Nephron progenitor cell (in vitro differentiated cells): Measurements from ENCODE around the gene DAPK1.

Experiments
- DNase-seq: peaks from one replicate; pipeline ENCODE4 v3.0.0; 2021
- H3K27ac Mint-ChIP-seq: 2 replicates; pipeline ENCODE4 v1.8.0; 2021; ENCODE audit warnings: mild to moderate bottlenecking, moderate library complexity, mixed read lengths
- H3K27me3 Mint-ChIP-seq: 2 replicates; pipeline ENCODE4 v1.8.0; 2021; ENCODE audit warnings: mild to moderate bottlenecking, low read depth, mixed read lengths; ENCODE audit not compliant: poor library complexity
- H3K36me3 Mint-ChIP-seq: 2 replicates; pipeline ENCODE4 v1.8.0; 2021; ENCODE audit warnings: low read depth, mixed read lengths
- H3K4me1 Mint-ChIP-seq: 2 replicates; pipeline ENCODE4 v1.8.0; 2021; ENCODE audit warnings: mixed read lengths
- H3K4me3 Mint-ChIP-seq: 2 replicates; pipeline ENCODE4 v1.8.0; 2021; ENCODE audit warnings: mild to moderate bottlenecking, moderate library complexity, mixed read lengths
- H3K9me3 Mint-ChIP-seq: 2 replicates; pipeline ENCODE4 v1.8.0; 2021; ENCODE audit warnings: mild to moderate bottlenecking, moderate library complexity, mixed read lengths
- CTCF ChIP-seq: fragments of 200-600 bp; sonication (generic); IDR thresholded peaks from 2 replicates; pipeline ENCODE4 v1.5.0; 2021; ENCODE audit warnings: antibody characterized with exemption

The DAPK1 gene

DNA sequence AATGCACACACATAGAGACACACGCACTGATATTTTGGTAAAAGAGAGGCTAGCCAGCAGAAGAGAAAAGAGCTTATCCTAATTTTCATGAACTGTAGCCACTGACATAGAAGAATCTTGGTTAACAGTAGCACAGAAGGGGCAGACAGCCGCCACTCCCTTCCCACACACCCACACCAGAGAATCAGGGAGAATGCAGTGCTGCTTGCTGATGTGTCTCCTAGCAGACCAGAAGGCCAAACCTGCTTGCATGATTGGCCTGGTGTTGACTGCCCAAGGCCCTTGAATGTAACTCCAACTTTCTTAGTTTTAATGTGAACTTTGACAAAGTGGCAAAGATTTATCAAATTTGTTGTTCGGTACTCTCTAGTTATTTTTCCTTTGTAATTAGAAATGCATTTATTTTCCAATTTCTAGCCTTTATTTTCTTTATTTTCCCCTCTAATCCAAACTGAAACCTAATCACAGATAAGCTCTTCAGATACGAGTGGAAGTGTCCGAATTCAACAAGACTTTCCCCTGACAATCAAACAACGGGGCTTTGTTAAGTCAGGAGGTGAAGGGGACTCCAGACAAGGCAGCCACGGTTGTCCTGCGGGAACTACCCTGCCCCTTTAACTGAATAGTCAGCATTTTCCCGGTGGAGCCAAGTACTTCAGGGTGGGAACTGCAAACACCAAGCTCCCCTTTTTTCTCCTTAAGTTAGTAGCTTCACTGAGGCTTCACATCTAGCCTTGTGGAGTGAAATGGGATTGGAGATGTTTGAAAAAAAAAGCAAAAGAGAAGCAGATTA is 146.3 kb downstream of the DAPK1 start:
- no peak overlapping the region for H3K4me3 Mint-ChIP-seq
- H3K9me3 Mint-ChIP-seq, result no peaks in the 10 kb centered on the region
- H3K36me3 Mint-ChIP-seq, result peaks cover 51% of the 10 kb centered on the region
- no peak for TF ChIP-seq CTCF
- peak overlapping the region; percentile 4 for H3K27ac Mint-ChIP-seq
- no peak for DNase-seq
- H3K27me3 Mint-ChIP-seq, result no peaks in the 10 kb centered on the region
- peaks cover 17% of the 10 kb centered on the region for H3K4me1 Mint-ChIP-seq

- H3K36me3 Mint-ChIP-seq, result peaks cover 46% of the 10 kb centered on the region
- peaks cover 17% of the 10 kb centered on the region for H3K4me1 Mint-ChIP-seq
- H3K27ac Mint-ChIP-seq, result no peak overlapping the region
- H3K9me3 Mint-ChIP-seq, result no peaks in the 10 kb centered on the region
- no peak overlapping the region for H3K4me3 Mint-ChIP-seq
- H3K27me3 Mint-ChIP-seq, result no peaks in the 10 kb centered on the region
- no peak for DNase-seq
- TF ChIP-seq CTCF, result no peak
Measured at GRCh38 chr9:87644659-87645058, 147.0 kb downstream of the DAPK1 start.

DNA sequence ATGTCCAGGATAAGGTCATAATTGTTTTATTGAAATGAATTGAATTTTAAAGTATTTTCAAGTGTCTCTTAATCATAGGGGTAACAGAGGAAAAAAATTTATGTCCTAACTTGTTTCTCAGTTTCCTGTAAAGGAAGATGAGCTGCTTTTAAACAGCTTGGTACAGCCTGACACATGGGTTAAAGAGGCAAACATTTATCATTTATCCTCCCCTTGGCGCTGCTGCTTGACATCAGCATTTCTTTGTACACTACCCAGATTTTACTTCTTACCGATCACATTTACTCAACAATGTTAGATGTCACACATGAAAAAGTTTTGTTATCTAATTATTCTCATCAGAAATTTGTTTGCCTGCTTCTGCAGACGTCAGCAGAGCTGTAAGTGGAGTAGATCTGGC is 148.9 kb downstream of the DAPK1 start:
- Mint-ChIP-seq H3K36me3 (peaks cover 41% of the 10 kb centered on the region), H3K4me1 (peaks cover 17% of the 10 kb centered on the region), H3K4me3 (no peak overlapping the region), H3K27me3 (no peaks in the 10 kb centered on the region), H3K27ac (no peak overlapping the region), H3K9me3 (no peaks in the 10 kb centered on the region)
- no peak for DNase-seq
- no peak for TF ChIP-seq CTCF

DNA sequence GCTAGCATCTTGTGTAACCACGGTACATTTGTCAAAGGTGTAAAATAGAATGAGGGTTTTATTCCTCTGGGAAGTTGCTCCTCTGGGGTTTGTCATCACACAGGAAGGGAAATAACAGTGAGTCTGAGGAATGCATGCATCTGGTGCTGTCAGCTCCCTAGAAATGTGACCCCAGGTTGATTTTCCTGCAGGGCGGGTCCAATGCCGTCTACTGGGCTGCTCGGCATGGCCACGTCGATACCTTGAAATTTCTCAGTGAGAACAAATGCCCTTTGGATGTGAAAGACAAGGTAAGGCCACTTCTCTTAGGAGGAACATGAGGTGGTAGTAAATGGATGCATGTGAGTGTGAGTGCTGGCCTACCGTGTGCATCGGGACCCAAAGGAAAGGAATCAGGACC is 149.4 kb downstream of the DAPK1 start:
- Mint-ChIP-seq H3K9me3 (no peaks in the 10 kb centered on the region), H3K27ac (no peak overlapping the region), H3K36me3 (peaks cover 36% of the 10 kb centered on the region), H3K4me3 (no peak overlapping the region), H3K27me3 (no peaks in the 10 kb centered on the region), H3K4me1 (peaks cover 17% of the 10 kb centered on the region)
- DNase-seq, result no peak
- TF ChIP-seq CTCF, result no peak

GRCh38 chr9:87648606-87649005 is 150.9 kb downstream of the DAPK1 start:
- H3K4me1 Mint-ChIP-seq, result peaks cover 14% of the 10 kb centered on the region
- no peak for DNase-seq
- TF ChIP-seq CTCF, result no peak
- H3K27ac Mint-ChIP-seq, result no peak overlapping the region
- no peak overlapping the region for H3K4me3 Mint-ChIP-seq
- no peaks in the 10 kb centered on the region for H3K9me3 Mint-ChIP-seq
- peaks cover 38% of the 10 kb centered on the region for H3K36me3 Mint-ChIP-seq
- H3K27me3 Mint-ChIP-seq, result no peaks in the 10 kb centered on the region
